Activated effector memory CD4-positive, alpha-beta T cell treated with Interleukin-2 at 50 U/mL for 16 hours (primary cell): Measurements from ENCODE around the gene SEMA3G.

ENCODE experiments used
- DNase-seq: peaks from one replicate; pipeline ENCODE4 v3.0.0-alpha.2; 2020

The SEMA3G gene

DNA sequence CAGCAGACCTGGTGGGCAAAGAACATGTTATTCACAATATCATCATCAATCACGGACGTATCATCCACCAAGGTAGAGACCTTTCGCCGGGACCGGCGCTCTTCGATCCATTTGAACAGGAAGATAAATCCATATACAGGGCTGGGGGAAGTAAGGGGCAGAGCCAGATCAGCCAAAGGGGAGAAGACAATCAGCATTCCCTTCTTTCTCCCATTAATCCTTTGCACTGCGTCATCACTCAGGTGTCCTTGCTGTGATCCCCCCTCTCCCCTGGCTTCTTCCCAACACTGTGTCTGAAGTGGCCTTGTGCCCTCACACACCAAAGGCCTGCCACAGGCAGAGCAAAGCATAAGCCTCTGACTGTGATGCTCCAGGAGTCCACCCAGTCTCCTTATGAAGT lies 36.4 kb downstream of the SEMA3G start:
- DNase-seq: no peak

DNA sequence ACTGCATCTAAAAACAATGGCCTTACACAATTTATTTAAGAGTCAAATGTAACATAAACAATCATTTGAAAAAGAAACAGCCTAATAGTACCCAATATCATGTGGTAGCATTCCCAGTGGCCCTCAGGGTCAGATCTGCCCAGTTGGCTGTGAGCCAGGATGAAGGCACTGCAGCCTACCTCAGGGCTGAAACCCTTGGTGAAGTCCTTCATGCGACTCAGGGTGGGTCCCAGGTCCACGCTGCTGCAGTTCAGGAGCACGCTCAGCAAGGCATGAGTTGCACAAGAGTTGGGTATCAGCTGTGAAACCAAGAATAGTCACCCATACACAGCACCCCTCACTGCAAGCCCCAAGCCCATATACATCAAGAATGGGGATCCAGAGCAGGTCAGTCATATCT lies 37.1 kb downstream of the SEMA3G start:
- DNase-seq: no peak

- no peak for DNase-seq
These were observed 38.0 kb downstream of the SEMA3G start for GRCh38 chr3:52406791-52407510.

DNA sequence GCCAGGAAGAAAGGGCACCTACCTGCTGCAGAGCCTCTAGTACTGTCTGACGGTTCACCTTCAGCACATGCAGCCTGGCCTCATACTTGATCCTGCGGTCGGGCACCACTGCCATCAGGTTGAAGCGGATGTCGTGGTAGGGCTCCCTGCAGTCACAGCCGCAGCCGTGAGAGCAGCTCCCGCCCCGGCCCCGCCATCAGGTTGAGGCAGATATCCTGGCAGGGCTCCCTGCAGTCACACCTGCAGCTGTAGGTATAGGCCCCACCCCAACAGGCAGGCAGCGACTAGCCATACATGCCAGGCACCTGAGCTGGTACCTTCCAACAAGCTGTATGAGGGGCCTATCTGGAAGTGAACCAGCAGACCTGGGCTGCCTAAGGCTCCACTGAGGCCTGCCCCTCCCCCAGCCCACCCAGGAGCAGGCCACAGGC lies 38.7 kb downstream of the SEMA3G start:
- no peak for DNase-seq

DNA sequence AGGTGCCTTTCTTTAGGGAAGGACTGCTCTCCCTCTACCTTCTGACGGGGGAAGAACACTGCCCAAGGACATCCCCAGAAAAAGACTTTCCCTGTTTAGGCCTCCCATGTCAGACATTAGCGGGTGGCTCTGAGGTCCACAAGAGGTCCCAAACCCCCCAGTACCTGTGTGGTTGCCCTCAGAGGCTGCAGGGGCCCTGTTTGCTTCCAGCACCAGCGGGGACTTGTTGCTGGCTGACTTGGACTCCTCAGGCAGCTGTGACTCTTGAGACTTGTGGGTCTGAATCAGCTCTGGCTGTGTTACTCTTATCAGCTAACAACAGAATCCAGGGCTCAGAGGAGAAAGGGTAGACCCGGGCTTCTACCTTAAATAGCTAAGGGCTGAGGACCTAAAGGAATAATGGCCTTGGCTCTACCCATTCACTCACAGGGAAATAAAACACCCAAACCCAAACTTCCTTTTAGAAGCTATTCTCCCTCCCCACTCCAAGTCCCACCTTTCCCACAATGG lies 39.2 kb downstream of the SEMA3G start:
- no peak for DNase-seq

- DNase-seq: no peak
These were observed 39.8 kb downstream of the SEMA3G start for GRCh38 chr3:52405066-52405465.

GRCh38 chr3:52404391-52404790 lies 40.5 kb downstream of the SEMA3G start:
- DNase-seq: no peak

- DNase-seq: no peak
These were observed 40.9 kb downstream of the SEMA3G start for GRCh38 chr3:52403955-52404354.

DNA sequence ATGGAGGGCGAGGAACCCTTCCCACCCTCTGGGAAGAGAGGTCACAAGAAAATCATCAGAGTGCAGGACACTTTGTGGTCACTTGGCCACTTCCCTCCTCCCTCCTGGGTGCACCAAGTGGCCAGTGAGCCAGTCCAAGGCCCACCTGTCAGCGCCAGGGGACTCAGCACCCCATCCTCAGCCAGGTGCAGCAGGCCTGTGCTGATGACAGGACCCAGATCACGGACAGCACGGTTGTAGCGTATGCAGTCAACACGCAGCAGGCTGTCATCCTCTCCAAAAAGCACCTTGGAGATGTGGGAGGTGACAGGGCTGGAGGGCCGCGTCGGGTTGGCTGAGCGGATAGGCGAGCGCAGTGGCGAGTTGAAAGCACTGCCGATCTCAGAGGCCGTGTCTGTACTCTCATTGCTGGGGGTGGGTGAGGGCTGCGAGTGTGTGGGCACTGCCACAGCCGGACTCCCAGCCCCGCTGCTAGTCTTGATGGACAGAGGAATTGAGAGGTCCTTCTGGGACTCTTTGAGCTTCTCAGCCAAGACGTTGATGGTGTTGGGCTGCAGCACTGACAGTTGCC lies 41.5 kb downstream of the SEMA3G start:
- DNase-seq: no peak

DNA sequence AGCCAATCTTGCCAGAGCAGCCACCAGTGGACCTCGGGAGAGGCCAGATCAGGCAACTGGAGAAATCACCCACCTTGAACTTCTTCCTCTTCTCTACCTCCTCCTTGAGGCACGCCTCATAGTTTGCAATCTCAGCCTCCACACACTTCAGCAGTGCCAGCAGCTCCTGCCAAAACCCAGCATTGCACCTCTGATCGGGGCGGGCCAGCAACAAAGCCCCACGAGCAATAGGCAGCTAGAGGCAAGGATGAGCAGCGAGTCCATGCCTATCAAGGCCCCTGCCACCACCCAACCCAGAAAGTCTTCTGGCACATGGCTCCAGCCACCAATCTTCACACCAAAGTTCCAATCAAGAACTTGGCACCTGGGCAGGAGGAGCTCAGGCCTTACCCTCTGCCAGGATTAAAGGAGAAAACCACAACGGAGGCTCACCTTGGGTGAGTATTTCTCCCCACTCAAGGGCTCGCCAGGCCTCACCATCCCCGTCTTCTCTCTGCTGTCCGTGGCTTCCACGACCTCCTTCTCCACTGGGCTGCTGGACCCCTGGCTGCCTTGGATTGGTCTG lies 42.1 kb downstream of the SEMA3G start:
- no peak for DNase-seq

GRCh38 chr3:52402101-52402521 lies 42.8 kb downstream of the SEMA3G start:
- no peak for DNase-seq

DNA sequence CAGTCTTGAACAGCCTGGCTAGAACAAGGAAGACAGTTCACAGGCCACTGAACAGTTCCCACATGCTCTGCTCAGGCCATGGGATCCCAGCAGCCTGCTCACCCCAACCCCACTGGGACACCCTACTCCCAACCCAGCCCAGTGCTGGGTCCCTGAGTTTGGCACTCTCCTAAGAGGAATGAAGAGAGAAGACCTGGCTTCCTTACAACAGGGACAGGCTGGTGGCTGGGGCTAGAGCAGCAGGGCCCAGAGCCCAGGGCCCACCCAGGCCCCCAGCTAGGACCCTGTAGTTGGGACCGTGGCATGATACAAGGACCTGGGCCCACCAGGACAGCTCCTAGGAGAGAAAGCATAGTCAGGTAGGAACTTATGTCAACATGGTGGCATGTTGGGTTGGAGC lies 43.4 kb downstream of the SEMA3G start:
- no peak for DNase-seq

- no peak for DNase-seq
These were observed 43.9 kb downstream of the SEMA3G start for GRCh38 chr3:52401021-52401420.

- no peak for DNase-seq
These were observed 44.6 kb downstream of the SEMA3G start for GRCh38 chr3:52400275-52400793.

GRCh38 chr3:52399593-52399992 lies 45.3 kb downstream of the SEMA3G start:
- no peak for DNase-seq

GRCh38 chr3:52399131-52399530 lies 45.8 kb downstream of the SEMA3G start:
- no peak for DNase-seq

DNA sequence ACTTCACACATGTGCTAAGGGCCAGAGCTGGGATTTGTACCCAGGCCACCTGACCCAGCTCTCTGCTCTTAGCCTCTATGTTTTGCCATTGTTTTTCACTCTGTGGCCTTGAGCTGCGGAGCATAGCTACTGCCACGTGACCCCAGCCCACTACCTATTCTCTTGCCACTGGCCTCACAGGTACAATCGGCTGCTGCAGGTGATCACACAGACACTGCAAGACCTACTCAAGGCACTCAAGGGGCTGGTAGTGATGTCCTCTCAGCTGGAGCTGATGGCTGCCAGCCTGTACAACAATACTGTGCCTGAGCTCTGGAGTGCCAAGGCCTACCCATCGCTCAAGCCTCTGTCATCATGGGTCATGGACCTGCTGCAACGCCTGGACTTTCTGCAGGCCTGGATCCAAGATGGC lies 46.2 kb downstream of the SEMA3G start:
- no peak for DNase-seq

GRCh38 chr3:52397676-52398399 lies 47.1 kb downstream of the SEMA3G start:
- no peak for DNase-seq

DNA sequence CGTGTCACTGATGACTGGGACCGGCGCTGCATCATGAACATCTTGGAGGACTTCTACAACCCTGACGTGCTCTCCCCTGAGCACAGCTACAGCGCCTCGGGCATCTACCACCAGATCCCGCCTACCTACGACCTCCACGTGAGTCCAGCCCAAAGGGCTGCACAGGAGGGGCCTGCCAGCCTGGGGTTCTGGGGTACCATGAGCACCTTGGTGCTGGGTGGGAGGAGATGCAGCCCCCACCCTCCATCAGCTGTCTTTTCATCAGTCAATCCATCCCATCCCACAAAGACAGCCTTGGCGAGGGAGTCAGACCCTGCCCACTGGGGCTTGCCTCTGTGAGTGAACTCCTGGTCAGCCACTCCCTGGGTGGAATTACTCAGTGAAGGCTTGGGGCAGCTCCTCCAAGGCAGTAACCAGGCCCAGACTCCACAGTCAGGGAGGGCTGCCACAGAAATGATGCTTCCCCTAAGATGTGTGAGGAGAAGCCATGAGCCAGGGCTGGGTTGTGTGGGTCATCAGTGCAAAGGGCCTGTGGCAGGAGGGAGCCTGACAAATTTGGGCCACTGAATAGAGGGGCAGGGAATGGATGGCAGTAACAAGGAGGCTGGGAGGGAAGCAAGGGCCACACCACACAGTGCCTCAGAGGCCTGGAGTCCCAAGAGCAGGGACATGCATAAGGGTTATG lies 47.9 kb downstream of the SEMA3G start:
- DNase-seq: no peak

GRCh38 chr3:52396011-52396906 lies 48.6 kb downstream of the SEMA3G start:
- no peak for DNase-seq

- DNase-seq: no peak
These were observed 49.4 kb downstream of the SEMA3G start for GRCh38 chr3:52395503-52395865.
